Measurements from ENCODE around the gene HS3ST1. TPM values are rescaled to one million over a fixed set of nuclear protein-coding genes. Genes with fewer than 3 reads are reported as not detected.

Gene HS3ST1
- total RNA-seq, 1 donor from 2014 or later: not detected

DNA sequence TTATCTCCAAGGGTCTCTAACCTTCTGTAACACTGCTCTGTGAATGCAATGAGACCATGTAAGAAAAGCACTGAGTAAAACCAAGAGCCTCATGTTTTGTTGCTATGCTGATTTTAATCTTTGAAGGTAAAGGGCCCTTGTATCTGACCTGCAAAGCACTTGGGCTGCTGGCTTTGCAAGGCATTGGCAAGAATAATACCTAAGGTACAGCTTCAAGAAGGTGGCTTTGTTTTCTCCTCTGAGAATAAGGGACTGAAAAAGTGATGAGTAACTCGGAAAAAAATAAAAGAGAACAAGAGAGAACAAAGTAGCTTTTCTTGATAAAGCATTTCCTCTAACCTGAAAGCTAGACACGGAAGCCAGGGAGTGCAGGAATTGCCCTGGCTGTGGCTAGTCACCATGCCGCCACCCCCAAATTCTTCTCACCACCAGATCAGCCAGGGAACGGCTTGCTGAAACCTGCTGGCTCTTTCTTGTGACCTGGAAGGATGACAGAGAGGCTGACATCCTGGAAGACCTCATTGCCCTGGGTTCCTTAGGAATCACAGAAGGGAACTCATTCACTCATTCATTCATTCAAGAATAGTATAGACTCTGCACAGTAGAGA is 41.8 kb upstream of the HS3ST1 start:
- no peak overlapping the region for H3K9ac ChIP-seq

GRCh38 chr4:11469650-11470437 is 41.1 kb upstream of the HS3ST1 start:
- no peaks in the 10 kb centered on the region for H3K27me3 ChIP-seq

More for the DNA sequence above, 41.8 kb upstream of the HS3ST1 start:
- no peak overlapping the region for H3K27ac ChIP-seq
- H3K27ac Mint-ChIP-seq: no peak overlapping the region
- no peaks in the 10 kb centered on the region for H3F3A ChIP-seq (ENCODE audit: low read depth)
- DNase-seq (ENCODE audit: low spot score): no peak
- H3K4me1 ChIP-seq: no peaks in the 10 kb centered on the region
- H3K27me3 ChIP-seq: no peaks in the 10 kb centered on the region
- TF ChIP-seq CTCF (IDR thresholded peaks at IDR 0.05): no peak
- no peak for TF ChIP-seq EZH2phosphoT487 (IDR thresholded peaks at IDR 0.05)
- no peaks in the 10 kb centered on the region for H4K20me1 ChIP-seq (ENCODE audit: low read depth)
- no peaks in the 10 kb centered on the region for H3K79me2 ChIP-seq (ENCODE audit: low read depth)
- no peaks in the 10 kb centered on the region for H3K9me3 Mint-ChIP-seq
- peaks cover 2% of the 10 kb centered on the region for H3K27me3 Mint-ChIP-seq (ENCODE audit: insufficient read depth, low read depth)
- H3K4me3 Mint-ChIP-seq: no peak overlapping the region
- H3K4me3 ChIP-seq: no peak overlapping the region
- no peaks in the 10 kb centered on the region for H3K9me3 ChIP-seq (ENCODE audit: low read depth)
- no peaks in the 10 kb centered on the region for H3K36me3 ChIP-seq
- H3K36me3 Mint-ChIP-seq: no peaks in the 10 kb centered on the region
- no peak overlapping the region for H3K4me2 ChIP-seq
- H2AFZ ChIP-seq (replicated peaks): no peak overlapping the region
- H3K4me1 Mint-ChIP-seq: no peaks in the 10 kb centered on the region

GRCh38 chr4:11468901-11469300 is 40.2 kb upstream of the HS3ST1 start:
- H3K79me2 ChIP-seq (ENCODE audit: low read depth): no peaks in the 10 kb centered on the region
- no peak overlapping the region for H3K4me3 ChIP-seq
- Mint-ChIP-seq H3K36me3 (no peaks in the 10 kb centered on the region), H3K27me3 (ENCODE audit: insufficient read depth, low read depth) (peaks cover 2% of the 10 kb centered on the region), H3K4me1 (no peaks in the 10 kb centered on the region), H3K4me3 (no peak overlapping the region), H3K9me3 (no peaks in the 10 kb centered on the region), H3K27ac (no peak overlapping the region)
- no peak overlapping the region for H3K27ac ChIP-seq
- no peaks in the 10 kb centered on the region for H3K4me1 ChIP-seq
- no peaks in the 10 kb centered on the region for H3K9me3 ChIP-seq (ENCODE audit: low read depth)
- H3K36me3 ChIP-seq: no peaks in the 10 kb centered on the region
- H3F3A ChIP-seq (ENCODE audit: low read depth): no peaks in the 10 kb centered on the region
- no peak overlapping the region for H3K9ac ChIP-seq
- H4K20me1 ChIP-seq (ENCODE audit: low read depth): no peaks in the 10 kb centered on the region
- TF ChIP-seq CTCF (IDR thresholded peaks at IDR 0.05) (no peak), EZH2 (IDR thresholded peaks at IDR 0.05) (no peak), EZH2phosphoT487 (IDR thresholded peaks at IDR 0.05) (no peak)
- no peak overlapping the region for H3K4me2 ChIP-seq
- H2AFZ ChIP-seq (replicated peaks): no peak overlapping the region
- no peaks in the 10 kb centered on the region for H3K27me3 ChIP-seq
- DNase-seq (ENCODE audit: low spot score): no peak

More at GRCh38 chr4:11469650-11470437, 41.1 kb upstream of the HS3ST1 start:
- no peak for DNase-seq (ENCODE audit: low spot score)
- H3K36me3 ChIP-seq: no peaks in the 10 kb centered on the region
- no peak overlapping the region for H3K9ac ChIP-seq
- H3K27ac Mint-ChIP-seq: no peak overlapping the region
- H3K4me2 ChIP-seq: no peak overlapping the region
- H3K9me3 ChIP-seq (ENCODE audit: low read depth): no peaks in the 10 kb centered on the region
- H3K4me1 Mint-ChIP-seq: no peaks in the 10 kb centered on the region
- H3K36me3 Mint-ChIP-seq: no peaks in the 10 kb centered on the region
- peaks cover 2% of the 10 kb centered on the region for H3K27me3 Mint-ChIP-seq (ENCODE audit: insufficient read depth, low read depth)
- no peaks in the 10 kb centered on the region for H3K4me1 ChIP-seq
- no peak overlapping the region for H3K4me3 Mint-ChIP-seq
- H3K79me2 ChIP-seq (ENCODE audit: low read depth): no peaks in the 10 kb centered on the region
- no peak overlapping the region for H2AFZ ChIP-seq (replicated peaks)
- no peaks in the 10 kb centered on the region for H4K20me1 ChIP-seq (ENCODE audit: low read depth)
- no peaks in the 10 kb centered on the region for H3K9me3 Mint-ChIP-seq
- TF ChIP-seq CTCF (IDR thresholded peaks at IDR 0.05): no peak
- no peak for TF ChIP-seq EZH2 (IDR thresholded peaks at IDR 0.05)
- TF ChIP-seq EZH2phosphoT487 (IDR thresholded peaks at IDR 0.05): no peak
- H3K4me3 ChIP-seq: no peak overlapping the region
- no peaks in the 10 kb centered on the region for H3F3A ChIP-seq (ENCODE audit: low read depth)
- H3K27ac ChIP-seq: no peak overlapping the region
